Measurements from ENCODE around the gene PITRM1.

DNA sequence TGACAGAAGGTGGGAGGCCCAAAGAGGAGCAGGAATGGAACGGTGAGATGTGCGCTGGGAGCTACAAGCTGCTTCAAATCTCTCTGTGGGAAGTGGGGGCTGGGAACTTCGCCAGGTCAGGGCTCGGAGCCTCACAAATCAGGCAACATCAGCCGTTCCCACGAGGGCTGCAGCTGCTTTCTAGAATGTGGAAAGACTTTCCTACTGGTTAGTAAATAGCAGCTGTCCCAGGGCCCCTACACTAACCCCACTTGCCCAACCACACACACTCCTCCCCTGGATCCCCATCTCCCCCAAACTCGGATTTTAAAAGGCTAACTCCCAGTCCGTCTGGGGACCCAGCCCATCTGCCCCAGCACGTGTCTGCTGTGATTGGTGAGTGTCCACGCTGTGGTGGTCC, 40.6 kb upstream of the PITRM1 start:
- TF ChIP-seq, protein P1, sequence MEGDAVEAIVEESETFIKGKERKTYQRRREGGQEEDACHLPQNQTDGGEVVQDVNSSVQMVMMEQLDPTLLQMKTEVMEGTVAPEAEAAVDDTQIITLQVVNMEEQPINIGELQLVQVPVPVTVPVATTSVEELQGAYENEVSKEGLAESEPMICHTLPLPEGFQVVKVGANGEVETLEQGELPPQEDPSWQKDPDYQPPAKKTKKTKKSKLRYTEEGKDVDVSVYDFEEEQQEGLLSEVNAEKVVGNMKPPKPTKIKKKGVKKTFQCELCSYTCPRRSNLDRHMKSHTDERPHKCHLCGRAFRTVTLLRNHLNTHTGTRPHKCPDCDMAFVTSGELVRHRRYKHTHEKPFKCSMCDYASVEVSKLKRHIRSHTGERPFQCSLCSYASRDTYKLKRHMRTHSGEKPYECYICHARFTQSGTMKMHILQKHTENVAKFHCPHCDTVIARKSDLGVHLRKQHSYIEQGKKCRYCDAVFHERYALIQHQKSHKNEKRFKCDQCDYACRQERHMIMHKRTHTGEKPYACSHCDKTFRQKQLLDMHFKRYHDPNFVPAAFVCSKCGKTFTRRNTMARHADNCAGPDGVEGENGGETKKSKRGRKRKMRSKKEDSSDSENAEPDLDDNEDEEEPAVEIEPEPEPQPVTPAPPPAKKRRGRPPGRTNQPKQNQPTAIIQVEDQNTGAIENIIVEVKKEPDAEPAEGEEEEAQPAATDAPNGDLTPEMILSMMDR (IDR thresholded peaks at IDR 0.05; ENCODE audit: borderline replicate concordance, extremely low read depth, low read length, poor library complexity, severe bottlenecking) = no peak
- no peak for TF ChIP-seq EZH2 (IDR thresholded peaks at IDR 0.05; ENCODE audit: borderline replicate concordance, low read depth, low read length, severe bottlenecking)

All from DND-41 (cell line).